Measurements from ENCODE around the gene CCL1.

- no peak for TF ChIP-seq CTCF (IDR thresholded peaks at IDR 0.05)
- no peak for TF ChIP-seq POLR2A (IDR thresholded peaks at IDR 0.05)
- no peak for TF ChIP-seq POLR2AphosphoS5 (IDR thresholded peaks at IDR 0.05)
Observed at GRCh38 chr17:34347063-34347462, 16.0 kb downstream of the CCL1 start.
